Muscle of leg (tissue), 16 donors: ENCODE measurements around the gene AK3. TPM values are rescaled to one million over a fixed set of nuclear protein-coding genes. Genes with fewer than 3 reads are reported as not detected.
"Not testable (repeated sequence)": the region's sequence is repeated elsewhere in the genome, so short reads cannot be mapped to it uniquely, and the experiment has no call there.

Source experiments
- DNase-seq: peaks from one replicate; pipeline ENCODE4 v3.0.0; 2013
- H3K27ac ChIP-seq: one replicate; pipeline ENCODE4 v1.5.1; 2013; ENCODE audit warnings: mild to moderate bottlenecking, low read length, control low read depth
- H3K27me3 ChIP-seq: one replicate; pipeline ENCODE4 v1.6.1; 2013; ENCODE audit warnings: low read length; ENCODE audit not compliant: control insufficient read depth, insufficient read depth
- H3K36me3 ChIP-seq: one replicate; pipeline ENCODE4 v1.6.1; 2013; ENCODE audit warnings: low read length; ENCODE audit not compliant: control insufficient read depth, insufficient read depth
- H3K4me1 ChIP-seq: one replicate; pipeline ENCODE4 v1.6.1; 2013; ENCODE audit warnings: low read length; ENCODE audit not compliant: control insufficient read depth, insufficient read depth
- H3K4me3 ChIP-seq: one replicate; pipeline ENCODE4 v1.5.1; 2013; ENCODE audit warnings: low read length, control low read depth
- H3K9me3 ChIP-seq: replicated peaks from 2 replicates; pipeline ENCODE4 v1.6.1; 2013; ENCODE audit warnings: low read depth, low read length; ENCODE audit not compliant: control insufficient read depth
- WGBS: methylation state at CpG from one replicate; pipeline ENCODE4 v1.1.5; 2013; ENCODE audit warnings: missing lambda C conversion rate; ENCODE audit not compliant: insufficient coverage; 5-methylcytosine and 5-hydroxymethylcytosine counted together
- long read RNA-seq, 11 donors: transcript quantifications; one replicate each; lab custom pipeline, GENCODE V29; 2026
- polyA plus RNA-seq, 8 donors: library from polyadenylated mRNA; unstranded; fragments of 120-200 nt; gene quantifications; one replicate each; pipeline versions ENCODE4 v1.2.1 to v1.2.3, GENCODE V29; 2013; ENCODE audit warnings: inconsistent platforms in 1 of 8, low replicate concordance in 1 of 8; ENCODE audit not compliant: insufficient read length in 8 of 8, insufficient read depth in 1 of 8
- total RNA-seq: library from RNA; stranded (reverse); fragments of 120-200 nt; gene quantifications from one replicate; pipeline ENCODE4 v1.2.4, GENCODE V29; 2013

AK3 gene
- total RNA-seq (29.8 TPM), polyA plus RNA-seq (10 to 100 TPM; 36.2 to 47.5 (median 39.0) TPM)
- long read RNA-seq, donor 1, transcript AK3-202 (5 exons, 2,736 nt), result major isoform, 8 of 8 reads
- long read RNA-seq, donor 1, partial matches to known transcripts, result 0 of 8 reads
- long read RNA-seq, donor 1, other reads (novel, unspliced or antisense), result 0 of 8 reads
- long read RNA-seq, donor 2, partial matches to known transcripts, result 7 of 8 reads
- long read RNA-seq, donor 2, other reads (novel, unspliced or antisense), result 0 of 8 reads
- long read RNA-seq, donor 3, transcript AK3-202 (5 exons, 2,736 nt), result major isoform, 16 of 28 reads
- long read RNA-seq, donor 3, partial matches to known transcripts, result 12 of 28 reads
- long read RNA-seq, donor 3, other reads (novel, unspliced or antisense), result 0 of 28 reads
- long read RNA-seq, donor 4, transcript AK3-202 (5 exons, 2,736 nt), result major isoform, 24 of 24 reads
- long read RNA-seq, donor 4, partial matches to known transcripts, result 0 of 24 reads
- long read RNA-seq, donor 4, other reads (novel, unspliced or antisense), result 0 of 24 reads
- long read RNA-seq, donor 5, transcript AK3-202 (5 exons, 2,736 nt), result major isoform, 32 of 32 reads
- long read RNA-seq, donor 5, partial matches to known transcripts, result 0 of 32 reads
- long read RNA-seq, donor 5, other reads (novel, unspliced or antisense), result 0 of 32 reads
- long read RNA-seq, donor 6, transcript AK3-202 (5 exons, 2,736 nt), result major isoform, 22 of 22 reads
- long read RNA-seq, donor 6, partial matches to known transcripts, result 0 of 22 reads
- long read RNA-seq, donor 6, other reads (novel, unspliced or antisense), result 0 of 22 reads
- long read RNA-seq, donor 7, transcript AK3-202 (5 exons, 2,736 nt), result major isoform, 18 of 18 reads
- long read RNA-seq, donor 7, partial matches to known transcripts, result 0 of 18 reads
- long read RNA-seq, donor 7, other reads (novel, unspliced or antisense), result 0 of 18 reads
- long read RNA-seq, donor 8, transcript AK3-202 (5 exons, 2,736 nt), result major isoform, 22 of 38 reads
- long read RNA-seq, donor 8, partial matches to known transcripts, result 16 of 38 reads
- long read RNA-seq, donor 8, other reads (novel, unspliced or antisense), result 0 of 38 reads
- long read RNA-seq, donor 9, partial matches to known transcripts, result 0 of 4 reads
- long read RNA-seq, donor 9, other reads (novel, unspliced or antisense), result 0 of 4 reads
- long read RNA-seq, donor 10, transcript AK3-202 (5 exons, 2,736 nt), result major isoform, 23 of 23 reads
- long read RNA-seq, donor 10, partial matches to known transcripts, result 0 of 23 reads
- long read RNA-seq, donor 10, other reads (novel, unspliced or antisense), result 0 of 23 reads
- long read RNA-seq, donor 11, transcript AK3-202 (5 exons, 2,736 nt), result major isoform, 11 of 13 reads
- long read RNA-seq, donor 11, partial matches to known transcripts, result 0 of 13 reads
- long read RNA-seq, donor 11, other reads (novel, unspliced or antisense), result 0 of 13 reads

GRCh38 chr9:4740638-4741364 is at the start of gene AK3:
AK3 (minus strand) TSS chr9:4741202; CDS start chr9:4741087, 115 bp downstream.
- WGBS, result under 1% methylated on average over 78 of the region's 84 CpGs
- peak within 1 kb of the TSS; percentile 92 for H3K27ac ChIP-seq
- peak; percentile 92 for DNase-seq
- no peaks in the 10 kb centered on the region for H3K27me3 ChIP-seq
- peak within 1 kb of the TSS; percentile 88 for H3K4me3 ChIP-seq
- no peaks in the 10 kb centered on the region for H3K36me3 ChIP-seq
- H3K4me1 ChIP-seq, result peaks cover 10% of the 10 kb centered on the region
- H3K9me3 ChIP-seq, result no peaks in the 10 kb centered on the region

DNA sequence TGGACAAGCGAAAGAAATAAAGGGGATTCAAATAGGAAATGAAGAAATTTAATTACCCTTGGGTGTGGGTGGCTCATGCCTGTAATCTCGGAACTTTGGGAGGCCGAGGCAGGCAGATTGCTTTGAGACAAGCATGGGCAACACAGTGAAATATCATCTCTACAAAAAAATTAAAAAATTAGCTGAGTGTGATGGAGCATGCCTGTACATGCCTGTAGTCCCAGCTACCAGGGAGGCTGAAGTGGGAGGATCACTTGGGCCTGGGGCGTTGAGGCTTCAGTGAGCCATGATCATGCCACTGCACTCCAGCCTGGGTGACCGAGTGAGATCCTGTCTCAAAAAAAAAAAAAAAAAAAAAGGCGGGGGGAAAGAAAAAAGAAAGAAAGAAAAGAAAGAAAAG is 47.7 kb upstream of the AK3 start:
- 58% methylated on average over 2 of the region's 6 CpGs for WGBS
- Histone ChIP-seq H3K27me3 (peaks cover 5% of the 10 kb centered on the region), H3K4me3 (no peak overlapping the region), H3K4me1 (peaks cover 9% of the 10 kb centered on the region), H3K27ac (no peak overlapping the region), H3K9me3 (no peaks in the 10 kb centered on the region), H3K36me3 (no peaks in the 10 kb centered on the region)
- no peak for DNase-seq

DNA sequence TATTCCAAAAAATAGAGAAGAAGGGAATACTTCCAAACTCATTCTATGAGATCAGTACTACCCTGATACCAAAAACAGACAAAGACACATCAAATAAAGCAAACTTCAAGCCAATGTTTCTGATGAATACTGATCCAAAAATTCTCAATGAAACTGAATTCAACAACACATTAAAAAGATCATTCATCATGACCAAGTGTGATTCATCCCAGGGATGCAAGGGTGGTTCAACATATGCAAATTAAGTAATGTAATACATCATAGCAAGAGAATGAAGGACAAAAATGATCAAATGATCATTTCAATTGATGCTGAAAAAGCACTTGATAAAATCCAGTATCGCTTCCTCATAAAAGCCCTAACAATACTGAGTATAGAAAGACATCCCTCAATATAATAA is 46.9 kb upstream of the AK3 start:
- no CpG with 5 or more reads among the region's 1 CpG for WGBS
- no peak overlapping the region for H3K27ac ChIP-seq
- H3K9me3 ChIP-seq, result no peaks in the 10 kb centered on the region
- peaks cover 5% of the 10 kb centered on the region for H3K27me3 ChIP-seq
- H3K36me3 ChIP-seq, result no peaks in the 10 kb centered on the region
- peaks cover 6% of the 10 kb centered on the region for H3K4me1 ChIP-seq
- H3K4me3 ChIP-seq, result no peak overlapping the region
- DNase-seq, result no peak

- Histone ChIP-seq H3K4me3 (no peak overlapping the region), H3K9me3 (no peaks in the 10 kb centered on the region), H3K36me3 (no peaks in the 10 kb centered on the region), H3K27ac (no peak overlapping the region), H3K27me3 (peaks cover 5% of the 10 kb centered on the region), H3K4me1 (no peaks in the 10 kb centered on the region)
- DNase-seq, result no peak
- no CpG with 5 or more reads among the region's 4 CpGs for WGBS
These were observed 45.6 kb upstream of the AK3 start for GRCh38 chr9:4786599-4786998.

DNA sequence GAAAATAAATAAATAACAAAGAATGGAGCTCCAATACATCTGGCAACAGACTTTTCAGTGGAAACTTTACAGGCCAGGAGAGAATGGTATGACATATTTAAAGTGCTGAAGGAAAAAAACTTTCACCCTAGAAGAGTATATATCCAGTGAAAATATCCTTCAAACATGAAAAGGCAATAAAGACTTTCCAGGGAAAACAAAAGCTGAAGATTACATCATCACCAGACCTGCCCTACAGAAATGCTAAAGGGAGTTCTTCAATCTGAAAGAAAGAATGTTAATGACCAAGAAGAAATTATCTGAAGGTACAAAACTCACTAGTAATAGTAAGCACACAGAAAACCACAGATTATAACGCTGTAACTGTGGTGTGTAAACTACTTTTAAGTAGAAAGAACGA is 43.4 kb upstream of the AK3 start:
- no peak for DNase-seq
- Histone ChIP-seq H3K4me3 (no peak overlapping the region), H3K27ac (no peak overlapping the region), H3K9me3 (no peaks in the 10 kb centered on the region), H3K36me3 (no peaks in the 10 kb centered on the region), H3K27me3 (peaks cover 2% of the 10 kb centered on the region), H3K4me1 (no peaks in the 10 kb centered on the region)
- WGBS, result no CpG with 5 or more reads among the region's 2 CpGs

DNA sequence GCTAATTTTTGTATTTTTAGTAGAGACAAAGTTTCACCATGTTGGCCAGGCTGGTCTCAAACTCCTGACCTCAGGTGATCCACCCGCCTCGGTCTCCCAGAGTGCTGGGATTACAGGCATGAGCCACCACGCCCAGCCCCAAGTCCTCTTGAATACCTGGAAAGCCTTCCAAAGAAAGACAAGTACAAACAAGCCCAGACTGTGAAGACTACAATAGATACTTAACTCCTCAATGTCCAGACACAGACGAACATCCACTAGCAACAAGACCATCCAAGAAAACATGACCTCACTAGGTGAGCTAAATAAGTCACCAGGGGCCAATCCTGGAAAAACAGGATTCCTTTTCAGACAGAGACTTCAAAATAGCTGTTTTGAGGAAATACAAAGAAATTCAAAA is 42.2 kb upstream of the AK3 start:
- not testable (repeated sequence) for H3K27ac ChIP-seq, H3K27me3 ChIP-seq, H3K9me3 ChIP-seq, H3K4me1 ChIP-seq, H3K36me3 ChIP-seq, DNase-seq, H3K4me3 ChIP-seq
- 80% methylated on average over 1 of the region's 4 CpGs for WGBS

- no peaks in the 10 kb centered on the region for H3K27me3 ChIP-seq
- no peaks in the 10 kb centered on the region for H3K4me1 ChIP-seq
- no peaks in the 10 kb centered on the region for H3K36me3 ChIP-seq
- H3K27ac ChIP-seq, result no peak overlapping the region
- DNase-seq, result no peak
- H3K9me3 ChIP-seq, result no peaks in the 10 kb centered on the region
- no peak overlapping the region for H3K4me3 ChIP-seq
- 24% methylated on average over 1 of the region's 2 CpGs for WGBS
These were observed 40.4 kb upstream of the AK3 start for GRCh38 chr9:4781408-4781807.

GRCh38 chr9:4780651-4781050 is 39.6 kb upstream of the AK3 start:
- no peaks in the 10 kb centered on the region for H3K36me3 ChIP-seq
- H3K4me1 ChIP-seq, result no peaks in the 10 kb centered on the region
- no peak for DNase-seq
- no peak overlapping the region for H3K27ac ChIP-seq
- no peaks in the 10 kb centered on the region for H3K9me3 ChIP-seq
- WGBS, result 90% methylated on average over 1 of the region's 1 CpG
- no peaks in the 10 kb centered on the region for H3K27me3 ChIP-seq
- no peak overlapping the region for H3K4me3 ChIP-seq

DNA sequence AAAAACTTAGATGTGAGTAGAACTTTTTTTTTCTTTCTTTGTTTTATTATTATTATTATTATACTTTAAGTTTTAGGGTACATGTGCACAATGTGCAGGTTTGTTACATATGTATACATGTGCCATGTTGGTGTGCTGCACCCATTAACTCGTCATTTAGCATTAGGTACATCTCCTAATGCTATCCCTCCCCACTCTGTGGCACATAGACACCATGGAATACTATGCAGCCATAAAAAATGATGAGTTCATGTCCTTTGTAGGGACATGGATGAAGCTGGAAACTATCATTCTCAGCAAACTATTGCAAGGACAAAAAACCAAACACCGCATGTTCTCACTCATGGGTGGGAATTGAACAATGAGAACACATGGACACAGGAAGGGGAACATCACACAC is 34.0 kb upstream of the AK3 start:
- not testable (repeated sequence) for H3K4me3 ChIP-seq, H3K27me3 ChIP-seq, DNase-seq, H3K9me3 ChIP-seq, H3K4me1 ChIP-seq, H3K36me3 ChIP-seq, H3K27ac ChIP-seq
- no CpG with 5 or more reads among the region's 2 CpGs for WGBS
